GM13977 (cell line): ENCODE data around the gene ACTR6.
"Not testable (repeated sequence)": the region's sequence is repeated elsewhere in the genome, so short reads cannot be mapped to it uniquely, and the experiment has no call there.

Source experiments
- DNase-seq: peaks from one replicate; pipeline ENCODE4 v3.0.0; 2012; ENCODE audit warnings: low spot score
- in situ Hi-C: fragments of 300-500 bp; cut with MboI; formaldehyde crosslinking; loops from one replicate; pipeline ENCODE4 v1.12.0; 2022; ENCODE audit warnings: low sequenced_read_pairs, low pct_unique_long_range_greater_than_20kb, mixed read lengths, inconsistent platforms; ENCODE audit not compliant: unreplicated experiment
- TF ChIP-seq, protein P1 (sequence below): IDR thresholded peaks from 2 replicates; pipeline ENCODE4 v1.5.1; 2012; ENCODE audit warnings: mild to moderate bottlenecking, control low read depth; ENCODE audit not compliant: insufficient read depth; ENCODE audit errors: extremely low read depth, missing control alignments

Gene ACTR6

DNA sequence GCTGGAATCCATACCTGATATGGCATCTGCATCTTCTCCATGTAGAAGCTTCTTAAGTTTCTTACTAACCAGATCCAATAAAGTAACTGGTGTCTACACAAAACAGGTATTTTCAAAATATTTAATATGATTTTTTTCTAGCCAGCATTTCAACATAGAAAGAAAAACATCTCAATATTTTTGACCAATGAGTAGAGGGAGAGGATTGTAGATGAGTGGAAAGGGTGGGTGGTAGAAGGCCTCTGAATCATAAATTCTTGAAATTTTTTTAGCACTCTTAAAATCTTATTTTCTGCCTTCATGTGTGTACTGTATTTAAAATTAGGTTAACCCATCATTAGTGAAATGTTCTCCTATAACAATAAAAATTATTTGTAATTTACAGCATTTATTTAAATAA is 48.3 kb downstream of the ACTR6 start:
- DNase-seq = no peak
- TF ChIP-seq, protein P1, sequence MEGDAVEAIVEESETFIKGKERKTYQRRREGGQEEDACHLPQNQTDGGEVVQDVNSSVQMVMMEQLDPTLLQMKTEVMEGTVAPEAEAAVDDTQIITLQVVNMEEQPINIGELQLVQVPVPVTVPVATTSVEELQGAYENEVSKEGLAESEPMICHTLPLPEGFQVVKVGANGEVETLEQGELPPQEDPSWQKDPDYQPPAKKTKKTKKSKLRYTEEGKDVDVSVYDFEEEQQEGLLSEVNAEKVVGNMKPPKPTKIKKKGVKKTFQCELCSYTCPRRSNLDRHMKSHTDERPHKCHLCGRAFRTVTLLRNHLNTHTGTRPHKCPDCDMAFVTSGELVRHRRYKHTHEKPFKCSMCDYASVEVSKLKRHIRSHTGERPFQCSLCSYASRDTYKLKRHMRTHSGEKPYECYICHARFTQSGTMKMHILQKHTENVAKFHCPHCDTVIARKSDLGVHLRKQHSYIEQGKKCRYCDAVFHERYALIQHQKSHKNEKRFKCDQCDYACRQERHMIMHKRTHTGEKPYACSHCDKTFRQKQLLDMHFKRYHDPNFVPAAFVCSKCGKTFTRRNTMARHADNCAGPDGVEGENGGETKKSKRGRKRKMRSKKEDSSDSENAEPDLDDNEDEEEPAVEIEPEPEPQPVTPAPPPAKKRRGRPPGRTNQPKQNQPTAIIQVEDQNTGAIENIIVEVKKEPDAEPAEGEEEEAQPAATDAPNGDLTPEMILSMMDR = no peak
- in situ Hi-C loops = loop anchor here (25.0 kb wide), 2 partner anchors 313 to 488 kb away; partner anchors contain the start of gene GAS2L3

DNA sequence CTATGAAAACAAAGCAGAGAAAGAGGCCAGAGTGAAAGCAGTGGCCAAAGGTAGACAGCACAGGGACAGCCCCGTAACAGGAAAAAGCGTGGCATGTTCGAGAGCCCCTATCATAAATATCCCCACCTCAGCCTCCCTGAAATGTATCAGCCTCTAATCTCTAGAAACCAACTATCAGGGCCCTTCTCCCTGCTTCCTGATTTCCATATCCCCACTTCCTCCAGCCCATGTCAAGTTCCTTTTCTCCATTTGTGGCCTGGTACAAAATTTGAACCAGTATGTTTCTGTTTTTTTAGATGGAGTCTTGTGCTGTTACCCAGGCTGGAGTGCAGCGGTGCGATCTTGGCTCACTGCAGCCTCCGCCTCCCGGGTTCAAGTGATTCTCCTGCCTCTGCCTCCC is 49.3 kb downstream of the ACTR6 start:
- no peak for DNase-seq
- in situ Hi-C loops = loop anchor here (25.0 kb wide), 2 partner anchors 312 to 487 kb away; partner anchors contain the start of gene GAS2L3

DNA sequence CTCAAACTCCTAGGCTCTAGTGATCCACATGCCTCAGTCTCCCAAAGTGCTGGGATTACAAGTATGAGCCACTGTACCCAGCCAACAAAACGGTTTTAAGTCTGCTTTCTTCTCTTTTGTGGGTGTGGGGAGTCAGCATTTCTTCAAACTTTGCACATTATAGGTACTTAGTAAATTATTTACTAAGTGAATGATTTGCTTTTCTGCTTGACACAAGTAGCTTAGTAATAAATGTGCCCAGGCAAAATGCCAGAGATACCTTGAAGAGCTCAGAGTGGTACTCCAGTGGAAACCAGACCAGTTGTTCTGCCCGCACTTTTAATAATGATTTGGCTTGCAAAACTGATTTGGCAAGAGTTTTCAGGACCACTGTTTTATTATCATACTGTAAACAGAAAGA is 51.3 kb downstream of the ACTR6 start:
- DNase-seq = no peak
- in situ Hi-C loops = no loop called here

More for the DNA sequence above, 49.3 kb downstream of the ACTR6 start:
- TF ChIP-seq, protein P1 = no peak

DNA sequence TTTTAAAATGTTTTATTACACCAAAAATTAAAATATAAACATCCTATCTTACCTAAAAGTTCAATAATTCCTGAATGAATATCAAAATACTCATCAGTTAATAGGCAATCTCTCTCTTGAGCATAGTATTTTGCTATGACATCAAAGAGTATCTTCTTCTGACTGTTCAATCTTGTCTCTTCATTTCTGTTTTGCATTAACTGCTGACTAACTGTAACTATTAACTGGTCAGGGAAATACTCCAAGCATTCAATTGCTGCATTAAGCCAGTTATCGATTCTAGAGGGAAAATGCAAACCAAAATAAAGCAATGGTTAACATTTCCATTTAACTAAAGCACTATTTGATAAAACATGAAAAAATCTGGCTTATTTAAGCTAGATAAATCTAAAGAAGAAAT is 52.8 kb downstream of the ACTR6 start:
- in situ Hi-C loops = no loop called here
- TF ChIP-seq, protein P1 = no peak
- no peak for DNase-seq

More for the DNA sequence above, 51.3 kb downstream of the ACTR6 start:
- TF ChIP-seq, protein P1 = no peak

DNA sequence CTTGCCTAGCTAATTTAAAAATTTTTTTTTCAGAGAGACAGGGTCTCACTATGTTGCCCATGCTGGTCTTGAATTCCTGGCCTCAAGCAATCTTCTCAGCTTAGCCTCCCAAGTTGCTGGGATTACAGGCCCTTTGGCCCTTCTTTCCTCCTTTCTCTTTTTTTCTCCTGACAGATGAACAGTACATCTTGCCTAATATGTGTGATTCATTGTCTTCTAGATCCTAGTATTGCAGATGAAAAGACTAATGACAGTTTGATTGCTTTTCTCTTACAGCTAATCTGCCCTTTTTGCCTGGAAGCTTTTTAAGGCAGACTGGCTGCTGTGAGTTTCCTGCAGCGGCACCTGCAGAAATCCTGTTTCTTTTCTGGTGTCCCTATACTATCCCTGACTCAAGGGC is 54.3 kb downstream of the ACTR6 start:
- no peak for DNase-seq
- TF ChIP-seq, protein P1 = no peak
- in situ Hi-C loops = no loop called here

DNA sequence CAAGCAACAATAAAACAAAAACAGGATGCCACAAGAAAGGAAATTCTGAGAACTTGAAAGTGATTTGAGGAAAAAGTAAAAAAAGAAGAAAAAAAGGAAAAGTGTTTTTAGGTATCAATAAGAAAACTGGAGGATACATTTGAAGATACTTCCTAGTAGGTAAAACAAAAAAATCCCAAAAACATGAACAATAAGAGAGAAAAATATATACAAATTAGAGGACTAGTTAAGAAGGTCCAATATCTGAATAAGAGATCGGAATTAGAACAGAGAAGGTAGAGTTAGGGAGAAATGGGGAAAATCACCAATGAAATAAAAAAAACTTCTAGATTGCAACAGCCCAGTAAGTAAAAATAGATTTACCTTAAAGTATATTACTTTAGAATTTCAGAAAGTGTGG is 57.5 kb downstream of the ACTR6 start:
- no peak for DNase-seq
- in situ Hi-C loops = no loop called here
- TF ChIP-seq, protein P1 = no peak

DNA sequence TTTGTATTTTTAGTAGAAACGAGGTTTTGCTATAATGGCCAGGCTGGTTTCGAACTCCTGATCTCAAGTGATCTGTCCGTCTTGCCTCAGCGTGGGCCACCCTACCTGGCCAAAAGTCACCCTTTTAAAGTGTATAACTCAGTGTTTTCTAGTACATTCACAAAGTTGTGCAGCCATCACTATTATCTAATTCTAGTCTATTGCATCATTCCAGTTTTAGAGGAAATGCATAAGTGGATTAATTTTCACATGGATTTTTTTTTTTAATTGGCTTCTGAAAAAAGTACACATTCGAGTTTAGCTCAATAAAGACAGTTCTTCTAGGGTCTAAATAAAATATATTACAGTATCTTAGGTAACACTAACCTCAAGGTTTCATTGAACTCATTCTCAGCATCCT is 62.5 kb downstream of the ACTR6 start:
- TF ChIP-seq, protein P1 = no peak
- DNase-seq = no peak
- in situ Hi-C loops = no loop called here

DNA sequence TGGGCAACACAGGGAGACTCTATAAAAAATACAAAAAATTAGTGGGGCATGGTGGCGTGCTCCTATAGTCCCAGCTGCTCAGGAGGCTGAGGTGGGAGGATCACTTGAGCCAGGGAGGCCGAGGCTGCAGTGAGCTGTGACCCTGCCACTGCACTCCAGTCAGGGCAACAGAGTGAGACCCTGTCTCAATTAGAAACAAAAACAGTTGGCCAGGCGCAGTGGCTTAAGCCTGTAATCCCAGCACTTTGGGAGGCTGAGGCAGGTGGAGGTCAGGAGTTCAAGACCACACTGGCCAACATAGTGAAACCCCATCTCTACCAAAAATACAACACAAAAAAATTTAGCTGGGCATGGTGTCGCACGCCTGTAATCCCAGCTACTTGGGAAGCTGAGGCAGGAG is 64.5 kb downstream of the ACTR6 start:
- in situ Hi-C loops, DNase-seq: not testable (repeated sequence)
